GM19372 (cell line): ENCODE measurements around the gene EPN2.

ENCODE experiments used
- ATAC-seq: cut with Tn5 transposase; IDR thresholded peaks from one replicate; pipeline ENCODE4 v1.9.1; 2021; ENCODE audit warnings: mild to moderate bottlenecking, low read depth, moderate library complexity; ENCODE audit not compliant: unreplicated experiment

Gene EPN2

GRCh38 chr17:19376811-19377210, 139.6 kb downstream of the EPN2 start:
- no peak for ATAC-seq

GRCh38 chr17:19377602-19378415, 140.6 kb downstream of the EPN2 start:
- ATAC-seq: peak; percentile 93

- ATAC-seq: peak; percentile 3
These were observed 141.5 kb downstream of the EPN2 start, which contains the start of gene MAPK7 for GRCh38 chr17:19378416-19379360. Gene MAPK7, plus strand, starts transcription at chr17:19378498. Its CDS starts 403 bp downstream, at chr17:19378901.

- ATAC-seq: no peak
These were observed 142.3 kb downstream of the EPN2 start for GRCh38 chr17:19379361-19380065.

- no peak for ATAC-seq
These were observed 143.5 kb downstream of the EPN2 start for GRCh38 chr17:19380481-19381301.

GRCh38 chr17:19381361-19381740, 144.2 kb downstream of the EPN2 start:
- ATAC-seq: no peak

- no peak for ATAC-seq
These were observed 144.7 kb downstream of the EPN2 start for GRCh38 chr17:19381741-19382444.

- no peak for ATAC-seq
These were observed 145.6 kb downstream of the EPN2 start for GRCh38 chr17:19382531-19383444.

- no peak for ATAC-seq
These were observed 146.7 kb downstream of the EPN2 start for GRCh38 chr17:19383681-19384470.

GRCh38 chr17:19384723-19385391, 147.7 kb downstream of the EPN2 start:
- no peak for ATAC-seq

- ATAC-seq: no peak
These were observed 148.4 kb downstream of the EPN2 start for GRCh38 chr17:19385521-19385983.
